Stomach (tissue), 4 donors: ENCODE results near the gene MYO3B.

Experiments used
- EP300 ChIP-seq: sonication (generic); formaldehyde crosslinking; IDR thresholded peaks from one replicate; pipeline ENCODE4 v1.6.1; 2017; ENCODE audit warnings: antibody characterized with exemption
- POLR2A ChIP-seq, 4 donors: fragments of 450-650 bp; IDR thresholded peaks; one replicate each; pipeline ENCODE4 v1.6.1; 2016; ENCODE audit warnings: antibody characterized with exemption in 4 of 4, control low read depth in 2 of 4, mild to moderate bottlenecking in 1 of 4, moderate library complexity in 1 of 4
- POLR2AphosphoS5 ChIP-seq, 3 donors: sonication (generic); formaldehyde crosslinking; IDR thresholded peaks; one replicate each; pipeline ENCODE4 v1.6.1; 2016; ENCODE audit warnings: antibody characterized with exemption in 3 of 3
- TF ChIP-seq, protein P1 (sequence below), 7 experiments: fragments of 450-650 bp in 4 of 7; fragments of 200-600 bp in 3 of 7; sonication (generic) in 3 of 7; IDR thresholded peaks; one replicate each; pipeline ENCODE4 v1.5.1; 2016 to 2019; ENCODE audit warnings: antibody characterized with exemption in 7 of 7, control low read depth in 2 of 7, mild to moderate bottlenecking in 1 of 7

- TF ChIP-seq, protein P1, sequence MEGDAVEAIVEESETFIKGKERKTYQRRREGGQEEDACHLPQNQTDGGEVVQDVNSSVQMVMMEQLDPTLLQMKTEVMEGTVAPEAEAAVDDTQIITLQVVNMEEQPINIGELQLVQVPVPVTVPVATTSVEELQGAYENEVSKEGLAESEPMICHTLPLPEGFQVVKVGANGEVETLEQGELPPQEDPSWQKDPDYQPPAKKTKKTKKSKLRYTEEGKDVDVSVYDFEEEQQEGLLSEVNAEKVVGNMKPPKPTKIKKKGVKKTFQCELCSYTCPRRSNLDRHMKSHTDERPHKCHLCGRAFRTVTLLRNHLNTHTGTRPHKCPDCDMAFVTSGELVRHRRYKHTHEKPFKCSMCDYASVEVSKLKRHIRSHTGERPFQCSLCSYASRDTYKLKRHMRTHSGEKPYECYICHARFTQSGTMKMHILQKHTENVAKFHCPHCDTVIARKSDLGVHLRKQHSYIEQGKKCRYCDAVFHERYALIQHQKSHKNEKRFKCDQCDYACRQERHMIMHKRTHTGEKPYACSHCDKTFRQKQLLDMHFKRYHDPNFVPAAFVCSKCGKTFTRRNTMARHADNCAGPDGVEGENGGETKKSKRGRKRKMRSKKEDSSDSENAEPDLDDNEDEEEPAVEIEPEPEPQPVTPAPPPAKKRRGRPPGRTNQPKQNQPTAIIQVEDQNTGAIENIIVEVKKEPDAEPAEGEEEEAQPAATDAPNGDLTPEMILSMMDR (IDR thresholded peaks at IDR 0.05), result no peak
- TF ChIP-seq POLR2AphosphoS5 (IDR thresholded peaks at IDR 0.05) (no peak), POLR2A (IDR thresholded peaks at IDR 0.05) (no peak), EP300 (no peak)
Measured at GRCh38 chr2:170229744-170230143, 51.8 kb downstream of the MYO3B start.
